SKM-1 (cell line): ENCODE data around the gene PDE4D.

ENCODE experiments used
- DNase-seq: peaks from one replicate; lab custom pipeline; 2025; ENCODE audit not compliant: unreplicated experiment; lab: John Stamatoyannopoulos, UW

PDE4D gene

DNA sequence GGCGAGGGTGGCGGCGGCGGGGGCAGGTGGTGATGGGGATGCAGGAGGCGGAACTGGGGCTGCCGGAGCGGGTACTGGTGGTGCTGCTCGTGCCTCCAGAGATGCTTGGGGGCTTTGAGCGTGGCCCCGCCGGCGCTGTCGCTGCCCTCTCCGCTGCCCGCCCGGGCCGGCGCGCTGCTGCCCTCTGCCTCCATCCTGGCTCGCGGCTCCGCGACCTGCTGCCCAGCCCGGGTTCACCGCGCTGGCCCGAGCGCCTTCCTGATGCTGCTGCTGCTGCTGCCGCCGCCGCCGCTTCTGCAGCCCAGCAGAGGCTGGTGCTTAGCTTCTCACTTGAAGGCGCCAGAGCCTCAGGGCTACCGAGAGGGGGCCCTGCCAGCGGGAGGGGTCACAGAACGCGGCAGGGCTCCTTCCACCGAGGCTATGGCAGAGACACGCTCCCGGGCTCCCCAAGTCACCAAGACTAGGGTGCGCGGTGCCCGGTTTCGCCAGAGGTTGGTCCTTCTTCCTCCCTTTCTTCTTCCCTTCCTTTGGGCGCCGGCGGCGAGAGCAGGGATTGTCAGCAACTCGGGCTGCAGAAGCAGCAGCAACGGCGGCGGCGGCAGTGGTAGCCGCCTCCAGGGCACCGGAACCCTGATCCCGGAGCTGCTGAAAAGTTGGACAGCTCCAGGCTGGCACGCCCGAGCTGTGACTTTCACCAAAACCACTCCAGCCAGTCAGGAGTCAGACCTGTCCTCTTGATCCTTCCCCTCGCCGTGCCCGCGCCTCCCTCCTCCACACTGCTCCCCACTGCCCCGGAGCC is at the start of gene PDE4D:
TSS of gene PDE4D (minus strand) at position 298 of the 799 bp plus-strand sequence.
- no peak for DNase-seq

DNA sequence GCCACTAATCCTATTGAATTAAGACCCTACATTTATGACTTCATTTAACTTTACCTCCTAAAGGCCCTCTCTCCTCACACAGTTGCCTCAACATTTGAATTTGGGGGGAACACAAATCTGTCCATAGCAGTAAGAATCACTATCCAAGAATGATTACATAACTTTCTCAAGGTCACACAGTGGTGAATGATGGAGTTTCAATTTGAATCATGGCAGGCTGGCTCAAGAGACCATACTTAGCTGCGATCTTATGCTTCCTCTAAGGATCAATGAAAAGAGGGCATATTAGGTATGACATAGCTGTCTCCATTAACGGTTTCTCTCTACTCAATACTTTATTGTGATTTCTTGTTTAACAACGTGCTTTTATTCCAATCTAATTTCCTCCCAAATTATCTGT is 44.1 kb upstream of the PDE4D start:
- DNase-seq: no peak

GRCh38 chr5:59923465-59923864 is 29.9 kb upstream of the PDE4D start:
- DNase-seq: no peak

DNA sequence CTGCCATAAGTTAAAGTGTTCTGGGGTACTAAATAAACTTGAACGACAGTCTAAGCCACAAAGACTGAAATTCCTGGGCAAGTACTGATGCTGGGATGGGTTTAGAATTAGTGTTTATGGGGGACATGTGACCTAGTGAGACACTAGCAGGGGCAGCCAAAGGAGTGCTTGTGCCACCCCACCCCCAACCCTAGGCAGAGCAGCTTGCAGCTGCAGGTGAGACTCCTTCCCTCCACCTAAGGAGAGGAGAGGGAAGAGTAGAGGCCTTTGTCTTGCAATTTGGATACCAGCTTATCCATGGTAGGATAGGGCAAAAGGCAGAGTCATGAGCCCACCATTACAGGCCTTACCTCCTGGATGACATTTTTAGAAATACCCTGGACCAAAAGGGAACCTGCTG is 28.7 kb upstream of the PDE4D start:
- DNase-seq: no peak

- no peak for DNase-seq
Observed at GRCh38 chr5:59921816-59922215, 28.3 kb upstream of the PDE4D start.

DNA sequence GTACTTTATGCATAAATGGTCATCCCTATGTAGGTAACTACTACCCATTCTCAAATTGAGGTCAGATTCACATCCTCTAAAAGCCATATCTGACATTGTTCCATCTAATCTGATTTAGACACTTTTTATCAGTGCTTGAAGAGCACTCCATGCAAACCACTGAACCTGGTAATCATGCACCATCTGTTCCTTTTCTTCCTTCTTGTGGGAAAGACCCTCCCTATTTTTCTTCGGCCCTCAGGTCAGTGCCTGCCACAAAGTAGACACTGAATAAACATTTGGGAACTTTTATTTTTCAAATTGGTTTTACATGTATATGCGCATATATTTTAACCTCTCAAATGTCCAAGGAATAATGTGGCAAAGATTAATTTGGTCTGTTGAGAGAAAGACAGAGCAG is 26.0 kb upstream of the PDE4D start:
- no peak for DNase-seq

DNA sequence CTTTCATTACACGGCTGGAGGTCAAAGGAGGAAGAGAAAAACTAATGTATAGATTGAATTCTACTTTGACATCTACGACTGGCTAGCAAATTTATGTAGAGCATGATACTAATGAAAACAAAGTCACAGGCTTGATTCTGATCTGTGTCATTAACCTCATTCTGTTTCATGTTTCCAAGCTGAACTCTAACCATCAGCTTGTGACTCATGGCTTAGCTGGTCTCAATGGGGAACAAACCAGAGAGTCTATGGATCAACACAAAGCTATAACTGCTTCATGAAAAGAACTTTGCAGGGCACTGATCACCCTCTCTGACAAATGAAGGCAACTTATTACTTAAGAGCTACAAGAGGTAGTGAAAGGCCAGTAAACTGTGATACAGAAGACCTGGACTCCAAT is 23.6 kb upstream of the PDE4D start:
- no peak for DNase-seq

DNA sequence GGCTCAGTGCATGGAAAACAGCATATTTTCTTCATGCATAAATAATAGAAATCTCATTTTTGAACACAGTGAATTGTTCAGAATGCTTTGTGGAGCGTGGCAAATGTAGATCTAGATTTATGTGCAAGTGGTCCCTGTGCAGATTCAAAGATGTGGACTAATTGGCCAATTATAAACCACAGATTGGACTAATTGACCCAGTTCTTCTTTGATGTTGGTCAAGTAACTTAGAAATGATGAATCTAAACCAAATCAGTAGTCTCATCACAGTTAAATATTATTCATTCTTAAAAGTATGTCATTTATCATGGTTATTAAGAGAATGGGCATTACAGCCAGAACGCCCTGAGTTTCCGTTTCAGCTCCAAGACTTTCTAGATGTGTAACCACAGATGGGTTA is 11.7 kb upstream of the PDE4D start:
- DNase-seq: no peak

GRCh38 chr5:59897075-59897474 is 3.5 kb upstream of the PDE4D start:
- no peak for DNase-seq

- DNase-seq: no peak
Observed at GRCh38 chr5:59891962-59892643, 1.4 kb downstream of the PDE4D start.

- no peak for DNase-seq
Observed at GRCh38 chr5:59887274-59887673, 6.3 kb downstream of the PDE4D start.

GRCh38 chr5:59874675-59875074 is 18.9 kb downstream of the PDE4D start:
- no peak for DNase-seq

- DNase-seq: no peak
Observed at GRCh38 chr5:59873113-59873512, 20.4 kb downstream of the PDE4D start.

DNA sequence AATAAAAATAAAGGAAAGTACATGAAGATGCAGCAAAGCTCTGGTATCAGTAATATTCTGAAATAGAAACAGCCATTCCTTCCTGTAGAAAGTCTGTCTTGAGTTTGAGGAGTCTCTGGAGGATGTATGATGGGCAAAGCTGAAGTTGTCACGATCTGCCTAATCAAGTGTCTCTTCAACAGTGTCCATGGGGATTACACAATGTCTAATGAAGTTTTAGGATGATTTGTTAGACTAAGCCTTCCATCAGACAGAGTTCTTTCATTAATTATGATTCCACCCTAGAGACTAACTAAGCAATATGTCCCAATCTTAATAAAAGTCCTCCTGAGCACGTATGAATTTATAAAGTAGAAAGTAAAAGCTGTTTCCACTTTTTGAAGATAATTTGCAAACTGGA is 26.9 kb downstream of the PDE4D start:
- no peak for DNase-seq

DNA sequence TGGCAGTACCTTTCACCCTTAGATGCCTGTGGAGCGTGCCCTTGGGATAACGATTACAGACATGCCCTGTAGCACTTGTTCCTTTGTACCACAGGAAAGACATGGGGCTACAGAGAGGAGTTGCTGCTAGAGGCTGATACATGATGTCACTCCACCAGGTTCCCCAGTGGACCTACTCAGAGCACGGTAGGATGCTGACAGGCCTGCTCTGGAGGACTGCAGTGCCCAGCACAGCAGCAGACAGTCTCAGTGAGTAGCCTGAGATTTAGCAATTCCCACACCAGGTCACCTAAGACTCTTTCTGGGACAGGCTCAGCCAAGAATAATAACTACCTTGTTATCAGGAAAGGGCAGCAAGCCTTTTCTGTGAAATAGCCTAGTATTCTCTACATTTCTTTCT is 28.8 kb downstream of the PDE4D start:
- DNase-seq: no peak

GRCh38 chr5:59863777-59864176 is 29.7 kb downstream of the PDE4D start:
- DNase-seq: no peak

DNA sequence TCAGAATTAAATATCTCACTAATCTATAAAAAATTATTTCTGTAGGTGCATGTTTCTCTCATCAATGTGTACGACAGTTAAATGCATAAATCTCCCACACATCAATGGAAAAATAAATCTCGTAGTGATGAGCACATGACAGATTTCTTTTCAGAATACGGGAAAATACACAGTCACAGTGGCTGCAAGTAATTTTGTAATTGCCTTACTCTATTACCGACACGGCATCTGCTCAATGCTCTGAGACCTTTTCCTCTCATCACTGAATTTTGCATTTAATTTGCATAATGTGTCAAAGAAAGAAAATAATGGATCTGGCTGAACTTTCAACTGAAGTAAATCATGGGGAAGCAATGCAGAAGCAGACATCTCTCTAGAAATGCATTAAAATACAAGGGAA is 37.2 kb downstream of the PDE4D start:
- DNase-seq: no peak

DNA sequence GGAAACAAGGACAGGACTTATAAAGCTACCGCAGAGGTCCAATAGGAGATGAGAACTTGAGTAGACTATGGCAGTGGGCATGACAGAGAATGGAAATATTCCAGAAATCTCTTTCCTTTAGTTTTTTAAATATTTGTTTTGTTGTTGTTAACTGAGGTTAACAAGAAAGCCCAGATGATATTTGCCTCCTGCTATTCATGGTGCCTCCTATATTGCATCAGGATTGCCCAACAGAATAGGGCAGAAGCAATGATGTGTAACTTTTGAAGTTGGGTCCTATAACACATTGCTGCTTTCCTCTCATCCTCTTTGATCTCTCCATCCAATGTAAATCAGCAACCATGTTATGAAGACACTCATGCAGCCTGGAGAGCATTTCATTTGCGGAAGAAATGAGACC is 42.8 kb downstream of the PDE4D start:
- DNase-seq: no peak

DNA sequence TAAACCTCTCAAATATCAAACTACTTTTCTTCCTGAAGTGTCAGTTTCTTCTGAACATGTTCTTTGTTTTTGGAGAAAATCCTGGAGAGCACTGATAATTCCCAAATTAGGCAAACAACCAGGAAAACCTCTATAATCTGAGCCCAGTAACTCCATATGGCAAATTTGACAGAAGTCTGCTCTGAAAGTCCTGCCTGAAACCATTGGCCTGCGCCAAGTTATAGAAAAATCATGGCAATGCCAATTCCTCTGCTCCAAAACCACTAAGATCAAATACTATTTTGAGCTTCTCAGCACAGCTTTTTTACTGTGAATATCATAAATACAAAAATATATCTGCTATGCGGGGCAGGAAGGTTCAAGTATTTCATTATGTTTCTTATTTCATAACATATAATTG is 45.9 kb downstream of the PDE4D start:
- no peak for DNase-seq

DNA sequence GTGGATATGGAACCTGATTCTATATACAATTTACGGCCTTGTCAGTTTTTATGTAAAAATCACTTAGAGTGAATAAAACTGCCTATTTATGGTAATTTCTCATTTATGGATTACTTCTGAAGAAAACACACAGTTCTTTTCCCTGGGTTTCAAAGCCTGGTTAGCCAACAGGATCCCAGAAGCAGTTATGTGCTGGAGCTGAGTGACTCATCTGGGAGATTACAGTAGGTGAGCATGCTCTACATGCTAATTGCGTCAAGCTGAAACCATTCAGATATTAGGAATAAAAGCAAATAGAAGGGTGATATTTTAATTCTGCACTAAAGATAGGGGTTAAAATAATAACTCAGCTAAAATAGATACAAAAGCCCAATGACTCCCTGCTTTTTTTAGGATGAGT is 47.8 kb downstream of the PDE4D start:
- DNase-seq: no peak

DNA sequence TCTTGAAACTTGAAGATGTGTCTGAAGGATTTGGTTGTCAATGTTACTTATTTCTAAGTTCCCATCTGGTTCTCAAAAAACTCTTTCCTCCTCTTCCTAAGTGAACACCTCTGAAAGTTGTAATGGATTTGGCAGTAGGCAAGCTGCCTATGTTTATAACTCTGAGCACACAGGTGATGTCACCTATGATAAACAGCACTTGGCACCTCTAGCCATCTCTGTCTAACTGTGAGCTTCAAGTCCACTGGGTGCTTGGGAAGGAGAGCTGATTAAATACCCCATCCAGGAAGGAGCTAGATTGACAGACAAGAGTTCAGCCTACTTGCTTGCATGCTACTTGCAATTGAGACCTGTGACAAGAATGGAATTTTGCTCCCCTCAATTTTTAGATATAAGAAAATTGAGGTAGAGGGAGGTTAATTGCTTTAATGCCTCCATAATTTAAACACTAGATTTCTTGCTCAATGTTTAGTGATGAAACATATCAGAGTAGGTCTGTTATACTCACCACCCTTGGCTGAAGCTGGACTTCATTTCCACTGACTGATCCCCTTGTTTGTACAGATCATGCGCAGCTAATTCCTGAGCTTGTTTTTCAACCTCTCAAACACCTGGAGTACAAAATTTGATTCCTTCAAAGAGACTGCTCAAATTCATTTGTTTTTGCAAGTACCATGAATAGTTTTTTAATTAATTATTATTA is 49.9 kb downstream of the PDE4D start:
- DNase-seq: no peak

GRCh38 chr5:59842999-59843398 is 50.5 kb downstream of the PDE4D start:
- DNase-seq: no peak
